NCI-H526 treated with DMSO at 0.1 percent for 48 hours (cell line): ENCODE results near the gene DLST.

Source experiments
- DNase-seq: peaks from one replicate; lab custom pipeline; 2025; lab: John Stamatoyannopoulos, UW

Gene DLST

DNA sequence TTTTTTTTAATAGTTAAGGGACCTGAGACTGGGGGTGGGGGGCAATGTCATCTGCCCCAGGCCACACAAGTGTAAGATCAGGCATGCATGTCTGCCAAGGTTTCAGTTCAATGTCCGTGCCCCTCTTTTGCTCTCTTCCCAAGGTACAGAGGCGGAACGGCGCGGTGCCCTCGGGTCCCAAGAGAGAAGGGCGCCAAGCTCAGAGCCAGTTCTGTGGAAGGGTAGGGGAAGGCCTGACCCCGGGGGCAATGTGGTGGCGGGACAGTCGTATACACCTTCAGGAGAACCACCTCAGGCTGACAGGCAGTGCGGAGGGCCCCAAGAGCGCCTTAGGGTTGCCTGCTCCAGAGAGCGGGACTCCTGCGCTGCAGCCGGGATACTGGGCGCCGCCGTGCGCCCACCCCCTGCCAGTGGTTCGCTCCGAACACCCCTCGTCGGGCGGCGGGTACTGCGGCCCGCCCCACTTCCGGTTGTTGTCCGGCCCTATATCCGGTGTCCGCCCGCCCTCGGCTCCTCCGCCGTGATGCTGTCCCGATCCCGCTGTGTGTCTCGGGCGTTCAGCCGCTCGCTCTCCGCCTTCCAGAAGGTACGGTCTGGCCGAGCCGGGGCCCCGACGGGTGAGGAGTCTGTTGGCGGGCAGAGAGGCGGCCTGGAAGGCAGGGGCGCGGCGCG lies at the start of gene DLST:
TSS of gene DLST (plus strand) at position 486 of the 672 bp plus-strand sequence. CDS start at position 524, 38 bp downstream.
- peak; percentile 72 for DNase-seq

DNA sequence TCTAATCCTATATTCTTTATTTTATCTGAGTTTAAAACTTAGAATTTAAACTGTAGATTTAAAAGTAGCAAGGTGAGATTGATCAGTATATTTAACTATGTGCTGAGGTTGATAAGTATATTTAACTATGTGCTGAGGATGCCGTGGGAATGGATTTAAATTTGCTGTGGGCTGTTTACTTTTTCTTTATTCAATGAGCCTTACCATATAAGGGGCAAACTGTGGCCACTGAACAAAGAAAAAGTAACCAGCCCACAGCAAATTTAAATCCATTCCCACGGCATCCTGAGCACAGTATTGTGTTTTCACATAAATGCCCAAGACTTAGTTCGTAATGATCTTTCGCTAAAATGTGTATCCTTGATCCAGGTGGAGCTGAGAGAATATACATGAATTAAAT lies 48.9 kb upstream of the DLST start:
- no peak for DNase-seq

- no peak for DNase-seq
Observed at GRCh38 chr14:74834692-74835392, 46.9 kb upstream of the DLST start.

- DNase-seq, result no peak
Observed at GRCh38 chr14:74835645-74836250, 46.0 kb upstream of the DLST start.

- DNase-seq, result no peak
Observed at GRCh38 chr14:74836251-74836960, 45.3 kb upstream of the DLST start.

DNA sequence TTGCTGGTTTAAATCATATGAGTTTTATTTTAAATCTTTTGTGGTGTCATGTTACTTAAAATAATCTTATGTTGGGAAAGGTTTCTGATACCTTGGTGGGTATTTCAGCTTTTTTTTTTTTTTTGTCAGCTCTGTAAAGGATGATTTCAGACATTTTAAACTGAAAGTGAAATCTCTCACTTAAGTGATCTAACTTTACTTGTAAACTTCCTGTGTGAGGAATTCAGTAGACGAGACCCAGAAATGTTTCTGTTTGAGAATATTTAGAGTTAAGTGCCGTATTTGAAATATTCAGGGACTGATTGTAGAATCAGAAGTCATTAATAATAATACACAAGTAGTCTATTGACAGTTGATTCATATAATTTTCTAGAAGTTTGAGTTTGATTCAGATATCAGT lies 43.5 kb upstream of the DLST start:
- no peak for DNase-seq

DNA sequence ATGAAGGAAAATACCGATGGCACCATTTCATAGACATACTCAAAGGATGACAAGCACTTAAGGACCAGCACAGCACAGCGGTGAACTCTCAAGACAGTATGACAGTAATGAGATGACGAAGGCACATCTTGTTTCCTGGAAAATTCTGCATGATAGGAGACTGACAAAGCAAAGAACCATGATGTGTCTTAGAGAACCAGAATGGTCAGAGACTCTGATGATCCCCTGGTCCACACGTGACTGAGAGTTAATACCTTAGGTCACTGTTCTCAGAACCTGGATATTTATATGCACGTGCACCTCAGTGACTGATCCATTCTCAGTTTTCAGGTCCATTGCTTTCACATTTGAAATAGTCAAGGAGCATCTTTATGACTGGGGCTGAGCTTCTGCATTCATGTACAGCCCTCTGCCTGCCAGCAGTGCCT lies 41.1 kb upstream of the DLST start:
- DNase-seq, result no peak

GRCh38 chr14:74841230-74842207 lies 40.2 kb upstream of the DLST start:
- DNase-seq, result no peak

DNA sequence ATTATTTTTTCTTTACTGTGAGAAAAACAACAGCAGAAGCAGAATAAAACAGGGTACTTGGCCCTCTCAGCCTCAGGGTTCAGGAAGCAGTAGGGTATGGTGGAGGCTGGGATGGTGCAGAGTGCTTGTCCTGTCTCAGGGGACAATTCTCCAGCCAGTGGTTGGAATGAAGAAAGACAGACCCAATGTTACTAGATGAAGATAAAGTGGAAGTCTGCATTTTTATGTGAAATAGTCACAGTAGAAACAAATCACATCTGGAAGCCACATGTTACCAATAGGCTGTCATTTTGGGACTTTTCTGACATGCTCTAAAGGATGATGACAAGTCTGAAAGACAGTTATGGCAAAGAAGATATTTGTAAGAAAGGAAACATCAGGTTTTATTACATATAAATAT lies 38.1 kb upstream of the DLST start:
- no peak for DNase-seq

DNA sequence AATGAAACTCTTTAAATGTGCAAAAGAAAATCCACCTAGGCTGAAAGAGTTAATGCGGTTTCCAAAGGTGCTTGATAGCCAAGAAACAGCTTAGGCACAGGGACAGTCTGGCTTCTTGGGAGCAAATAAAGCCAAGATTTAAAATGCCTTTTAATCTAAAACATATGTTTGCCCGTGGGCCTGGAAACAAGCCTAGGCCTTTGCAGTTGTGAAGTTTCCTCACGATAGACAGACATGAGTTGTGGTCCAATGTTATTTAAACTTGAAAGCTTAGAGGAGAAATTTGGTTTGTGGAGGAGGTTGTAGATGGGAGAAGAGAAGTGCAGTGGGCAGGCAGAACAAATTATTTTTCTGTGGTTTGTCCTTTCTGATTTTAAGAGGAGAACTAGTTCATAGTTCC lies 35.5 kb upstream of the DLST start:
- DNase-seq, result no peak

DNA sequence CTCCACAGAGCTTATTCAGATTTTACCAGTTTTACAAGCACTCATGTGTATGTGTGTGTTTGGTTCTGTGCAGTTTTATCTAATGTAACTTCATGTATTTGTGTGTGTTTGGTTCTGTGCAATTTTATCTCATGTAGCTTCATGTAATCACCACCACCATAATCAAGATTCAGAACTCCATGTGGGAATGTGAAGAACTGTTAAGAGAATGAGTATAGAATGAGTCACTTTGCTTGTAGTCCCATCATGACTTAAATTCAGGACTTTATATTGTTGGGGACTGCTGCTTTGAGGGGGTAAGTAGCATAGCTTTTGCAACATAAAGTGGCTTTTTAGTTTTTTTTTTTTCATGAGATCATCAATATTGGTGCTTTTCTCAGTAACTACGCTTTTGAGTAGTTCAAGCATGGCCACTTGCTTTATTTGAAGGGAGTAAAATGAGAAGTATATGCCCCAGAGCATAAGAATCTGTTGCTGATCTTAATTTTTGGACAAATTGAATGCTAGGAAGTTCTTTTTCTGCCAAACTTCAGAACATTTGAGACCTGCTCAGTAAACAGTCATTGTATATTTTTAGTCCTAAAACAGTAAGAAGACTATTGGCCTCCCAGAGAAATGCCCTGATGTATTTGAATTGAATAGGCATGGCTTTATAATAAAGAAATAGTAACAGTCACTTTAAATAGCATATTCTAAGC lies 34.6 kb upstream of the DLST start:
- DNase-seq, result no peak

DNA sequence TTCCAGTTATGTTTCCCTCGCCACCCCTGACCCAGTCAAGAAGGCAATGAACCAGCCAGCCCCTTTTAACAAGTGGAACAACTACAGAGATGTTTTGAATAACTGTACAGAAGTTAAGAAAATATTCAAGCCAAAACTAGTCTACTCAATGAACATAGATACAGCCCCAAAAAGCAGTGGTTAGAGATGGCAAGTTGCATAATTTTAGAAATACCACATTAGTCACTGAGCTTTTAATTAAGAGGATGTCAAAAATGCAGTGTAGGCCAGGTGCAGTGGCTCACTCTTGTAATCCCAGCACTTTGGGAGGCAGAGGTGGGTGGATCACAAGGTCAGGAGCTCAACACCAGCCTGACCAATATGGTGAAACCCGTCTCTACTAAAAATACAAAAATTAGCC lies 32.9 kb upstream of the DLST start:
- no peak for DNase-seq

- no peak for DNase-seq
Observed at GRCh38 chr14:74852922-74853530, 28.7 kb upstream of the DLST start.

DNA sequence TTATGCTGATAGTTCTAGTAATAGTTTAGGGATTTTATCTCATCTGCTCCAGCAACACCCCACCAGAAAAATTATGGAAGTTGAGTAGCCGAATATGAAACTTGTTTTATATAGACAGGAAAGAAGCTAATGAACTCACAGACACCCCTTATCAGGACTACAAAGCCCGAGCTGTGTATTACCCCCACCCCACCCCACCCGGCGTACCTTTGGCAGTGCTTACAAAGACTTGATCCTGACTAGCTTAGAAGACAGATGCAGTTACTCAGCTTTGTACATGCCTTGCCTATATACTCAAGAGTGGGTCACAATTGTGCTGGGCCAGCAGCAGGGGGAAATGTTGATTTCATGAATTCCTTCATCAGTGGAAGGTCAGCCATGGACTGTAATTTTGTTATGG lies 28.1 kb upstream of the DLST start:
- DNase-seq, result no peak

DNA sequence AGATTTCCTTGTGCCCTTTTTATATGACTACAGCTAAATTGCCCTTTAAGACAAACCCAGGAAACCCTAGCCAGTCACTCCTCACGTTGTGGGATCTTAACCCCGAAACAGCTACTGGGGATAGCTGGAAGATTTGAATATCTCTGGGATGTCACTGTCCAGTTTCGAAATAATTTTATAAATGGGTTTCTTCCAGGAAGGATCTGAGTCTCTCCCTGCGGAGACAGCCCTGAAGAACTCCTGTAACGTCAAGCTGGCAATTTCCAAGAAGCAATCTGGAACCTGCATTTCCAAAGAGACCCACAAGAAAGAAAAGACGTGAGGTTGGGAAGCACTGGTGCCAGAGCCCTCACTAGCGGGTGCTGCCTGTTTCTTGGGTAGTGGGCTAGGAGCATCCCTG lies 26.7 kb upstream of the DLST start:
- no peak for DNase-seq

DNA sequence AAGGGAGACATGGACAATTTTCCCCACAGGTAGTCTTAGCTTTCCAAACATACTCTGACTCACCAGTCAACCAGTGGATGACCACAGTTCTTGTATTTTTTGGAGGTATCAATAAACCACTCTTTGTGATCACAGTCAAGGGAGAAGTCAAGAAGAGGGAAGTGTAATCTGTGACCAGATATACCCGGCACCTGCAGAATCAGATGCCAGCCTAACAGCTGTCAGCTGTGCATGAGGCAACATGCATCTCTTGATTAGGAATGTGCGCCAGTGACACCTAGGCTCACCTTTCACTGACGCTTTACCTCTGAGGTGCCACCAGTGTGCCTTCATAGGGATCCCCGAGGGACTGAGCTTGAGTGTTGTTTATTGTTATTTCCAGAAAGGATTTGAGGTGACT lies 25.8 kb upstream of the DLST start:
- no peak for DNase-seq

- no peak for DNase-seq
Observed at GRCh38 chr14:74856366-74856765, 25.4 kb upstream of the DLST start.

- no peak for DNase-seq
Observed at GRCh38 chr14:74858022-74858421, 23.7 kb upstream of the DLST start.

DNA sequence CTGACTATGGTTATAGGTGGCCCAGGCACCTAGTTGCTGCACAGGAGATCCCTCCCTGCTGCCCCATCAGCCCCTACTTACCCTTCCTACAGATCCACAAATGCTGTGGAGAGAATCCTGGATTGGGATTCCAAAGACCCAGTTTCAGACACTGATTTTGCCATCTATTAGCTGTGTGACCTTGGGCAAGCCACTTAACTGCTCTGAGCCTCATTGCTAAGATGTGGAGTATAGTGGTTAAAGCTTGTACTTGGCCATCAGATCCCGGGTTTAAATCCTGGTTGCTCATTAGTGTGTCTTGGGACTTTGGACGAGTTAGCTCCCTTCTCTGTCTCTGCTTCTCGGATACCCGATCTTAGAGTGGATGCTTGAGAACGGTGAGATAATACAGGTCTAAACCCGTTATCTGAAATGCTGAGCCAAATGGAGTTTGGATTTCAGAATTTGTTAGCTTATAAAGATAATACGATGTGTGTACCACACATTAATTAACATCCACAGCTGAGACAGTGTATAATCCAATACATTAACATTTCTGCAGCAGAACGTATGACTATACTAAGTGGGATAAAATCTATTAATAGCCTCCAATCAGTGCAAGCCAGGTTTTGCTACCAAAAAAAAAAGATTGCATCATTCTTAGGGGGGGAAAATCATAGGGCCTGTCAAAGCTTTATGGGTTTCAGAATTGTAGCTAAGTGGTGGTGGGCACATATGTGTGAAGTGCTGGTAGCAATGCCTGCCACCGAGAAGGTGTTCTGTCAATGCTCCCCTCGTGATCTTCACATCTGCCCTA lies 21.8 kb upstream of the DLST start:
- DNase-seq, result no peak
